ENCODE results near the gene ACVR1B.

The ACVR1B gene

DNA sequence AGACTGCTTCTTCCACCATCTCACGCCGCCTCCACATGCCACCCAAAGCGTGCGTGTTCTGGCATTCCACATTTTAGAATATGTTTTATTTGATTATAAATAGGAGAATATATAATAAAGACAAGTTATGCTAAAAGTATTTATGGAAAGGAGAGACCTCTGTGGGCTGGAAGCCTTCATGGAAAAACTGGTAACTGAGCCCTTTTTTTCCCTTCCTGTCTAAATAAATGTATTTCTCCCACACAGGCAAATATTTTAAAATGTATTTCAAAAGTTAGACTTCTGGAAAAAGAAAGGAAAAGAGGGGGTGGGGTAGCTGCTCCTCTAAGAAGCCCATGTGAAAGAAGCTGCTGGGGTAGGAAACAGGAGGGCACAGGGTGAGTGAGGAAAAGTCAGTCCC, 83.7 kb downstream of the ACVR1B start:
- DNase-seq (ENCODE audit: extremely low read depth, insufficient read length): no peak
- no peak overlapping the region for H3K4me3 ChIP-seq (replicated peaks; ENCODE audit: low read depth, low read length)
- no peak for TF ChIP-seq CTCF (IDR thresholded peaks at IDR 0.05; ENCODE audit: insufficient read depth, low read length, poor library complexity, severe bottlenecking)
- no peaks in the 10 kb centered on the region for H3K36me3 ChIP-seq (ENCODE audit: control insufficient read depth, insufficient read depth, low read length)
- H3K27me3 ChIP-seq (replicated peaks; ENCODE audit: control insufficient read depth, insufficient read depth, low read length): no peaks in the 10 kb centered on the region

DNA sequence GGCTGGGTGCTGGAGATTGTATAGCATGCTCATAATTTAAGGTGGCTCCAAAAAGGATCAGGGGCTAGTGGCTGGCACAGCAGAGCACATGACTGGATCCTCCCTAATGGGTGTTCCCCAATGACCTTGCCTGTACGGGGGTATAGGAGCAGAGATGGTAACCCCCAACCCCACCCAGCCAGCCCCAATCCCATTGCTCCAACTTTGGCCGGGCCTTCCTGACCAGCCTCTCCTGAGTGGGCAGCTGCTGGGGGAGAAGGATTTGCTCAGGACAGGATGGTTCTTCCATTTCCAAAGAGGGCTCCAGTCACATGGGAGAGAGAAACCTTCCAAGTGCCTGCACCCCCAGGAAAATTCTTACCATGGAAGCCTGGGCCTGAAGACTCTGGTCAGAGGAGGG, 84.4 kb downstream of the ACVR1B start:
- H3K4me3 ChIP-seq (replicated peaks; ENCODE audit: low read depth, low read length): no peak overlapping the region
- no peak for TF ChIP-seq CTCF (IDR thresholded peaks at IDR 0.05; ENCODE audit: insufficient read depth, low read length, poor library complexity, severe bottlenecking)

GRCh38 chr12:52036587-52037171, 85.2 kb downstream of the ACVR1B start:
- peak; percentile 83 for DNase-seq (ENCODE audit: extremely low read depth, insufficient read length)
- Histone ChIP-seq H3K27me3 (replicated peaks; ENCODE audit: control insufficient read depth, insufficient read depth, low read length) (no peaks in the 10 kb centered on the region), H3K4me3 (replicated peaks; ENCODE audit: low read depth, low read length) (peak overlapping the region; percentile 55), H3K36me3 (ENCODE audit: control insufficient read depth, insufficient read depth, low read length) (no peaks in the 10 kb centered on the region)
- TF ChIP-seq CTCF (IDR thresholded peaks at IDR 0.05; ENCODE audit: insufficient read depth, low read length, poor library complexity, severe bottlenecking): no peak

More for the DNA sequence above, 84.4 kb downstream of the ACVR1B start:
- no peaks in the 10 kb centered on the region for H3K36me3 ChIP-seq (ENCODE audit: control insufficient read depth, insufficient read depth, low read length)
- DNase-seq (ENCODE audit: extremely low read depth, insufficient read length): no peak
- no peaks in the 10 kb centered on the region for H3K27me3 ChIP-seq (replicated peaks; ENCODE audit: control insufficient read depth, insufficient read depth, low read length)

DNA sequence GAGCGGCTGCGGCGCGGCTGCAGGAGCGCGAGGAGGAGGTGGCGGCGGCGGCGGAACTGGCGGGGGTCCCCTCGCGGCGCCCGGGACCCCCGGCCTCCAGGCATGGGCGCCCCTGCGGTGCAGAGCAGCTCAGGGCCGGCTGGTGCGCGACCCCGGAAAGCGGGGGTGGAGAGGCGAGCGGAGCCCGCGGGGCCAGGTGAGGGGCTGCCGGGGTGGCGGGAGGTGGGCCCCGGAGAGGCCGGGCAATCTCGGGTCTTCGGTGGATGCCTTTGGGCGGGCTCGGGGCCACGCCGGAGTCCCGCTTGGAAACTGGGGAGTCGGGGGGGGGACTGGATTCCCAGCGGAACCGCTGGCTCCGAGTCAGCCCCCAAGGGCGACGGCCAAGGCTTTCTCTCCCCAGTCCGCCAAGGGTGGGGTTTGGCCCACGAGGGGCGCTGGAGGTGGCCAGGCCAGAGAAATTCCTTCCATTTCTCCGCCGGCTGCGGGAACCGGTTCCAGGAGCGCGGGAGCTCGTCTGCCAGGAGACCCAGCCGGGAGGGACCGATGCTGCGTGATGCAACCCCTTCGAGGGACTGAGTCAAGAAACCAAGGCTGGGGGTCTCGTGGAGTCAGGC, 85.9 kb downstream of the ACVR1B start:
- no peaks in the 10 kb centered on the region for H3K36me3 ChIP-seq (ENCODE audit: control insufficient read depth, insufficient read depth, low read length)
- no peak for DNase-seq (ENCODE audit: extremely low read depth, insufficient read length)
- peak overlapping the region; percentile 58 for H3K4me3 ChIP-seq (replicated peaks; ENCODE audit: low read depth, low read length)
- no peaks in the 10 kb centered on the region for H3K27me3 ChIP-seq (replicated peaks; ENCODE audit: control insufficient read depth, insufficient read depth, low read length)
- no peak for TF ChIP-seq CTCF (IDR thresholded peaks at IDR 0.05; ENCODE audit: insufficient read depth, low read length, poor library complexity, severe bottlenecking)

- H3K36me3 ChIP-seq (ENCODE audit: control insufficient read depth, insufficient read depth, low read length): no peaks in the 10 kb centered on the region
- no peak for DNase-seq (ENCODE audit: extremely low read depth, insufficient read length)
Measured at GRCh38 chr12:52038447-52038846, 86.9 kb downstream of the ACVR1B start.

More at GRCh38 chr12:52038447-52038846, 86.9 kb downstream of the ACVR1B start:
- Histone ChIP-seq H3K4me3 (replicated peaks; ENCODE audit: low read depth, low read length) (no peak overlapping the region), H3K27me3 (replicated peaks; ENCODE audit: control insufficient read depth, insufficient read depth, low read length) (no peaks in the 10 kb centered on the region)
- TF ChIP-seq CTCF (IDR thresholded peaks at IDR 0.05; ENCODE audit: insufficient read depth, low read length, poor library complexity, severe bottlenecking): no peak

Measured in GM06990 (cell line).